ENCODE data around the gene ARRDC1. TPM values are rescaled to one million over a fixed set of nuclear protein-coding genes. Genes with fewer than 3 reads are reported as not detected.

The ARRDC1 gene
- total RNA-seq, 1 donor from 2014 or later: 114 TPM

DNA sequence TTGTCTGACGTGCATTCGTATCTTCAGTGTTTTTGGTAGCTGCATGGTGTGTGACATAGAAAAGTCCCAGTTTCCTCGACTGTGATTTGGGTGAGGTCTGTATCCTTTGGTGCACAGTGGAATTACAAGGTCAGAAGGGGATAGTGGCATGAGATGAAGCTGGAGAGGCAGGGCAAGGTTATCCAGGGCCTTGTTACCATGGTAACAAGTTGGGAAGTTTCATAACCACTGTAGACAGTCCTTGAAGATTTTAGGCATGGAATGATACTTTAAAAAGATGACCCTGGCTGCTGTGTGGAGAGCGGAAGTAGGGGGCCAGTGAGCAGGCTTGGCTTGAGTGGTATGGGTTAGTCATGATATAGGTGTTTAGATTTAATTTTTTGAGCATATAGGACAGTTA, 25.2 kb downstream of the ARRDC1 start:
- H3K27ac ChIP-seq: no peak overlapping the region
- H3K9me3 ChIP-seq: no peaks in the 10 kb centered on the region
- TF ChIP-seq POLR2A (IDR thresholded peaks at IDR 0.05): no peak
- TF ChIP-seq POLR2AphosphoS5 (IDR thresholded peaks at IDR 0.05; ENCODE audit: insufficient read depth in 1 of 2, low read depth in 1 of 2): no peak
- TF ChIP-seq, protein P1, sequence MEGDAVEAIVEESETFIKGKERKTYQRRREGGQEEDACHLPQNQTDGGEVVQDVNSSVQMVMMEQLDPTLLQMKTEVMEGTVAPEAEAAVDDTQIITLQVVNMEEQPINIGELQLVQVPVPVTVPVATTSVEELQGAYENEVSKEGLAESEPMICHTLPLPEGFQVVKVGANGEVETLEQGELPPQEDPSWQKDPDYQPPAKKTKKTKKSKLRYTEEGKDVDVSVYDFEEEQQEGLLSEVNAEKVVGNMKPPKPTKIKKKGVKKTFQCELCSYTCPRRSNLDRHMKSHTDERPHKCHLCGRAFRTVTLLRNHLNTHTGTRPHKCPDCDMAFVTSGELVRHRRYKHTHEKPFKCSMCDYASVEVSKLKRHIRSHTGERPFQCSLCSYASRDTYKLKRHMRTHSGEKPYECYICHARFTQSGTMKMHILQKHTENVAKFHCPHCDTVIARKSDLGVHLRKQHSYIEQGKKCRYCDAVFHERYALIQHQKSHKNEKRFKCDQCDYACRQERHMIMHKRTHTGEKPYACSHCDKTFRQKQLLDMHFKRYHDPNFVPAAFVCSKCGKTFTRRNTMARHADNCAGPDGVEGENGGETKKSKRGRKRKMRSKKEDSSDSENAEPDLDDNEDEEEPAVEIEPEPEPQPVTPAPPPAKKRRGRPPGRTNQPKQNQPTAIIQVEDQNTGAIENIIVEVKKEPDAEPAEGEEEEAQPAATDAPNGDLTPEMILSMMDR (IDR thresholded peaks at IDR 0.05): no peak
- H3K4me3 ChIP-seq: no peak overlapping the region
- H3K36me3 ChIP-seq: no peaks in the 10 kb centered on the region
- no peaks in the 10 kb centered on the region for H3K27me3 ChIP-seq
- intact Hi-C loops (cut with DNase I): no loop called here
- H3K4me1 ChIP-seq: peaks cover 65% of the 10 kb centered on the region
- no peak for DNase-seq (ENCODE audit: extremely low spot score in 2 of 2)

DNA sequence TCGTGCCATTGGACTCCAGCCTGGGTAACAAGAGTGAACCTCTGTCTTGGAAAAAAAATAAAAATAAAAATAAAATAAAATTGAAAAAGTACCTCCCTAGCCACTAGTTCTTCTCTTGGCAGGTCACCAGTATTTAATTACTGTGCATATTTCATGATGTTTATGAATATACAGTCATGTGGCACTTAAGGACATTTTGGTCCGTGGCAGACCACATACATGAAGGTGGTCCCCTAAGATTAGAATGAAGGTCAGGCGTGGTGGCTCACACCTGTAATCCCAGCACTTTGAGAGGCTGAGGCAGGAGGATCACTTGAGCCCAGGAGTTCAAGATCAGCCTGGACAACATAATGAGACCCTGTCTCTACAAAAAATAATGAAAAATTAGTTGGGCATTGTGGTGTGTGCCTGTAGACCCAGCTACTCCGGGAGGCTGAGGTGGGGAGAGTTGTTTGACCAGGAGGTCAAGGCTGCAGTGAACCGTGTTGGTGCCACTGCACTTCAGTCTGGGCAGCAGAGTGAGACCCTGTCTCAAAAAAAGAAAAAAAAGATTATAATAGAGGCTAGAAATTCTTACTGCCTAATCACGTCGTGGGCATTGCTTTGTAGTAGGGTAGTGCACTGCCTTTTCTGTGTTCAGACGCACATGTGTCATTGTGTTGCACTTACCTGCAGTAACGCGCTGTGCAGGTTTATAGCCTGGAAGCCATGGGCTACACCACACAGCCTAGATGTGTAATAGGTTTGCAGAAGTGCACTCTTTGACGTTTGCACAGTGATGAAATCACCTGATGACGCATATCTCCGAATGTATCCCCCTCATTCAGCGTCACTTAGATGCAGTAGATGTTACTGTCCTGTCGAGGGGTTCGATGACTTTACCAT, 26.1 kb downstream of the ARRDC1 start:
- H3K27me3 ChIP-seq: no peaks in the 10 kb centered on the region
- no peak overlapping the region for H3K27ac ChIP-seq
- no peak overlapping the region for H3K4me3 ChIP-seq
- H3K9me3 ChIP-seq: no peaks in the 10 kb centered on the region
- intact Hi-C loops (cut with DNase I): no loop called here
- DNase-seq (ENCODE audit: extremely low spot score in 2 of 2): no peak
- no peaks in the 10 kb centered on the region for H3K36me3 ChIP-seq
- TF ChIP-seq POLR2A (IDR thresholded peaks at IDR 0.05) (no peak), POLR2AphosphoS5 (IDR thresholded peaks at IDR 0.05; ENCODE audit: insufficient read depth in 1 of 2, low read depth in 1 of 2) (no peak)
- TF ChIP-seq, protein P1 (IDR thresholded peaks at IDR 0.05): no peak
- peaks cover 65% of the 10 kb centered on the region for H3K4me1 ChIP-seq

DNA sequence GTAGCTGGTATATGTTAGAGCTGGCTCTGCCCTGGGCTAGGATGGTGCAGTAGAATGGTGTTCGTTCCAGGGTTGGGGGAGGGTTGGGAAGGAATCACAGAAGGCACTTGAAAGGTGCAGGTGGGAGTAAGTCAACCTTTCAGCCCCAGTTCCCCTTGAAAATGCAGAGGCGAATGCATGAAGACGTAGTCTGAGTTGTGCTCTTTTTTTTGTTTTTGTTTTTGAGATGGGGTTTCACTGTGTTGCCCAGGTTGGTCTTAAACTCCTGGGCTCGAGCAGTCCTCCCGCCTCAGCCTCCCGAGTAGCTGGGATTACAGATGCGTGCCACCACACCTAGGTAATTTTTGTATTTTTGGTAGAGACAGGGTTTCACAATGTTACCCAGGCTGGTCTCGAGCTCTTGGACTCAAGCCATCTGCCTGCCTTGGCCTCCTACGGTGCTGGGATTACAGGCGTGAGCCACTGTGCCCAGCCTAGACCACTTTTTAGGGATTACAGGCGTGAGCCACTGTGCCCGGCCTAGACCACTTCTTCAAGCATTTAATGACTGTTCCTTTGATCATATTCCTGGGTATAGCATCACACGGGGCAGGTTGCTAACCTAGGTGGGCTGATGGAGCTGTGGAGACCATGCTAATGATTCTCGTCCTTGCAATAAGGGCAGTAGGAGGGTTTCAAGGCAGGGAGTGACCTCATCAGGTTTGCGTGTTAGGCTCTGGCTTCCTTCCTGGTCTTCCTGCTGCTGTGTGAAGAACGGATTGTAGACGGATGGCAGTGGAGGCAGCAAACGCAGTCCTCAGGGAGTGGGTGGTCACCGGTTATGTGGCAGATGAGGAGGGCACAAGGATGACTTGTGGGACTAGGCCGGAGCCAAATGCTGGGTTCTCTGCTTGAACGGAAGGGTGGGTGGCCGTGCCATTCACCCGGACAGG, 27.0 kb downstream of the ARRDC1 start:
- no peak for DNase-seq (ENCODE audit: extremely low spot score in 2 of 2)
- TF ChIP-seq, protein P1 (IDR thresholded peaks at IDR 0.05): no peak
- no peak for TF ChIP-seq POLR2A (IDR thresholded peaks at IDR 0.05)
- TF ChIP-seq POLR2AphosphoS5 (IDR thresholded peaks at IDR 0.05; ENCODE audit: insufficient read depth in 1 of 2, low read depth in 1 of 2): no peak
- H3K4me3 ChIP-seq: no peak overlapping the region
- H3K9me3 ChIP-seq: no peaks in the 10 kb centered on the region
- peaks cover 65% of the 10 kb centered on the region for H3K4me1 ChIP-seq
- intact Hi-C loops (cut with DNase I): no loop called here
- no peaks in the 10 kb centered on the region for H3K36me3 ChIP-seq
- H3K27me3 ChIP-seq: no peaks in the 10 kb centered on the region
- no peak overlapping the region for H3K27ac ChIP-seq

DNA sequence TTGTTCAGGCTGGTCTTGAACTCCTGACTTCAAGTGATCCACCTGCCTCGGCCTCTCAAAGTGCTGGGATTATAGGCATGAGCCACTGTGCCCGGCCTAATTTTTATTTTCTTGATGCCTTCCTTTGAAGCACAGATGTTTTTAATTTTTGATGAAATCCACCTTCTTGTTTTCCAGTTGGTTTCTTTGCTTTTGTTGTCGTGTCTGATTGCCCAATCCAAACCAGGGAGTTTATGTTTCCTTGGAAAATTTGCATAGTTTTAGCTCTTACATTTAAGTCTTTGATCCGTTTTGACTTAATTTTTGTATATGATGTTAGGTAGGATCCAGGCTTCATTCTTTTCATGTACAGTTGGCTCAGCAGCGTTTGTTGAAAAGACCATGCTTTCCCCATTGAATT, 28.5 kb downstream of the ARRDC1 start:
- Histone ChIP-seq H3K4me3 (no peak overlapping the region), H3K36me3 (no peaks in the 10 kb centered on the region), H3K9me3 (no peaks in the 10 kb centered on the region), H3K27ac (no peak overlapping the region), H3K4me1 (peaks cover 63% of the 10 kb centered on the region), H3K27me3 (no peaks in the 10 kb centered on the region)
- intact Hi-C loops (cut with DNase I): no loop called here
- TF ChIP-seq, protein P1 (IDR thresholded peaks at IDR 0.05): no peak
- TF ChIP-seq POLR2A (IDR thresholded peaks at IDR 0.05) (no peak), POLR2AphosphoS5 (IDR thresholded peaks at IDR 0.05; ENCODE audit: insufficient read depth in 1 of 2, low read depth in 1 of 2) (no peak)
- no peak for DNase-seq (ENCODE audit: extremely low spot score in 2 of 2)
